HG03520 (cell line): Measurements from ENCODE around the gene SOHLH1.

Source experiments
- ATAC-seq: cut with Tn5 transposase; IDR thresholded peaks from one replicate; pipeline ENCODE4 v1.9.1; 2021; ENCODE audit warnings: mild to moderate bottlenecking, moderate library complexity; ENCODE audit not compliant: unreplicated experiment

SOHLH1 gene

DNA sequence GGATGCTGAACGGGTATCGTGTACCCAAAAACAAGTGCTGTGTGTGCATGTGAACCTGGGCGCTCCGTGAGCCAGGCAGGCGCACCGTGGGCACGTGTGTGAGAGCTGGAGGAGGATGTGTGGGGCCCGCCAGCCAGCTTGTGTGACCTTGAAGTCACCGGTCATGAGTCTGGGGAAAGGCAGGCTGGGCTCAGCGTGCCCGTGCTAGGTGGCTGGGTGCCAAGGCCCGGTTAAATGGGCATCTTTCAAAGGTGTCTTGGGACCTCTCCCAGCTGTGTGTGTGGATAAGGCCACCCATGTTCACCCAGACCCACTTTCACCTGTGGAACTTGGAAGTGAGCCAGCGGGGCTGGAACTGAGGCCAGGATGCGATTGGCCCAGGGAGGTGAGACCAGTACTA lies 6.1 kb upstream of the SOHLH1 start:
- no peak for ATAC-seq

DNA sequence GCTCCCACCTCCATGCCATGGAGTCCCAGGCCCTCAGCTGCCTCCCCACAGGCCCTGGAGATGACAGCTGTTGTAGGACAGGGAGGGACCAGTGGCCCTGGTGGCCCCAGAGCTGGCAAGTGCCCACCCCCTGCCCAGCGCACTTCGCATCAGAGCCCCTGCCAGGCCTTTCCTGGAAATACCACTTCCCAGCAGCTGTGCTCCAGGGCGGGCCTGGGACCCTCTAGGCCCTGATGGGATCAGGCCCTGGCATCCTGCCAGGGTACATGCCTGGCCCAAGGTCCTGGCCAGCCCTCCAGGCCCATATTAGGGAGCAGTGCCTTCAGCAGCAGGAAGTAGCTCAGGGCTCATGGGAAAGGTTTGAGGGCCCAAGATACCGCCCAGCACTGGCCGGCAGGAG lies 5.2 kb upstream of the SOHLH1 start:
- no peak for ATAC-seq

DNA sequence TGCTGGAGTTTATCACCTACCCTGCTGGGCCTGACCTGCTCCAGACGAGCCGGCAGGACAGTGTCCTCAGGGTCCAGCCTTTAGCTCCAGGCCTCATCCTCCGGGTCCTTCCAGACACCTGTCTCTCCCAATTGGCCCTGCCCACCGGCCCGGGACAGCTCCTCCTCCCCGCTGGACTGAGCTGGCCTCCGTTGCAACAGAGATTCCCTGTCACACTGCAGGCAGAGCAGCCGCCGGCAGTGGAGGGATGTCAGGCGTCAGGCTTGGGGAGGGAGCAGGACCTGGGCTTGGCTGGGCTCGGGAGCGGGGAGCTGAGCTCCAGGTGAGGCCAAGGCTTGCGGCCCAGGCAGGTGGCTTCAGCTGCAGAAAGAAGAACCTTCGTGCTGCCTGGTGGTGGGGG lies 4.4 kb upstream of the SOHLH1 start:
- ATAC-seq = no peak

DNA sequence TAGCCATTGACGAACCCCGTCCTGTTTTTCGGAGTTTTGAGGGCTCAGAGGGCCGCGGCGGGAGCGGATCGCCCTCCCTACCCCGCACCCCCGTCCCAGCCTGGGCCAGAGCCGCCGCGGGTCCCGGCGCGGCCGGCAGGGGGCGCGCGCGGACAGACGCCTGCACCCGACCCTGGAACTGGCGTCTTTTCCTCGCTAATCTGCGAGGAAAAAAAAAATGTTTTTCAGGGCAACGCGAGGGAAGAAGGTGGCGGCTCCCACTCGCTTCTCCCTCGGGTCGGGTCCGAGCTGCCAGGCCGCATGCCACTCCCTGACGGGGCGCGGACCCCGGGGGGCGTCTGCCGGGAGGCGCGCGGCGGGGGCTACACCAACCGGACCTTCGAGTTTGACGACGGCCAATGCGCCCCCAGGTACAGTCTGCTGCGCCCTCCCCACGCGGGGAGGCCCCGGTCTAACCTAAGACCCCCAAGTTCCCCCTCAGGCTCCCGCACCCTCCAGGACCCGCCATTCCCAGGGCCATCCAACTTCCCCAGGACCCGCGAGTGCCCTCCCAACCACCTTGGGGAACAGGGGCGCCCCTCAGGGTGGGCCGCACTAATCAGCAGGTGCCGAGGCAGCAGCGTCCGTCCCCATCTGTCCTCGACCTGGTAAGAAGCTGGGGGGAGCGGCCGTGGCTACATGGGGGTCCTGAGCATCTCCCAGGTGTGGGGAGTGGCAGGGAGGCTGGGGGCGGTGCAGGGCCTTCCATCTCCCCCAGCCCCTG lies 2.9 kb upstream of the SOHLH1 start, which contains the start of gene KCNT1:
TSS of gene KCNT1 (plus strand) at position 227 of the 763 bp plus-strand sequence. CDS start at position 301, 74 bp downstream.
- ATAC-seq = no peak

DNA sequence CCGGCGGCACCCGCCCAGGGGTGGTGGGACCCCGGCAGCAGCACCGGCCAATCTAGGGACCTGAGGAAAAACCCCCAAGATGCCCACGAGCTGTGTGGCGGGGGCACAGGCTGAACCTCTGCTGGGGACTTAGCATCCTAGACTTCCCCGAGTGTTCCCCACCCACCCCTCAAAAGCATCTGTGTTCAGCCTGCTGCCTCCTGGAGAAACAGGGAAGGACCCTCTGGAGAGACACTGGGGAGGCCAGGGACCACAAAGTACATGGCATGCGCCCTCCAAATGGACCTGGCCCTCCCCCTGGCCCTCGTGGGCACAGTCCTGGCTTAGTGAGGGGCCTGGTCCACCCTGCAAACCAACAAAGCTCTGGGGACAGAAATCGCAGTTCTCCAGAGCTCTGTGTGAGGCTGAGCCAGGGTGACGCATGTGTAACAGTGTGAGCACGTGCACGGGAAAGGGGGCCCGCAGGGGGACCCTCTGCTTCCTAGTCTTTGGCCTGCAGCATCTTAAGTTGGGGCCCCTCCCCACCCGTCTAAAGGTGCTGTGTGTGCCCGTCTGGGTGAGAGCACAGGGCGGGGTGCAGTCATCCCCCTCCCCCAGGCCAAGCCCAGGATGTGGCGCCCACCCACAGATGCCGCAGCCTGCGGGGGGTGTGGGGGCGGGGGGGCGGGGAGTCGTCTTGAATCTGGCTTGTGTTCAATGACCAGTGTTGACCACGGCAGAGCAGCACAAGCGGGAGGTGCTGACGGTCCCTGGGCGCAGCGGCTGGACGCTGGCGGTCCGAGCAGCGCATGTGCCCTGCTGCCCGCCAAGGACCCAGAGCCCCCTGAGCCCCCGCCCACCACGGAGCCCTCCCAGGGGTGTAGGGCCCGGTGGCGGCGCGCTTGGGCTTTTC lies 2.0 kb upstream of the SOHLH1 start:
- no peak for ATAC-seq

DNA sequence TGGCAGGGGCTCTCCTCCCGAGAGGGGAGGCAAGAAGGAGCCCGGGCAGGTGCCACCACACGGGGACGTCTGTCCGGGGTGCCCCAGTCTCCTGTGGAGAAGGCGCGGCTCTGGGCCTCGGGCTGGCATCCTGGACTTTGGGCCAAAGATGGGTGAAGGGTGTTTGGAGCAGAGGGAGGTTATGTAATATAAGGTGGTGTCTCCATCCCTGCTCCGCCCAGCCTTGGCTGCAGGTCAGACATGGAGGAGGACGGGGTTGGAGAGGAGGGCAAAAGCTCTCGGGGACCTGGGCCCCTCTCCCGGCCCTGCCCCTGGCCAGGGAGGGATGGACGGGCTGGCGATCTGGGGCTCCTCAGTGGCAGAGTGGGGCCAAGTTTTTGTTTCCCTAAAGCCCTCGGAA lies 1.2 kb upstream of the SOHLH1 start:
- ATAC-seq = no peak

DNA sequence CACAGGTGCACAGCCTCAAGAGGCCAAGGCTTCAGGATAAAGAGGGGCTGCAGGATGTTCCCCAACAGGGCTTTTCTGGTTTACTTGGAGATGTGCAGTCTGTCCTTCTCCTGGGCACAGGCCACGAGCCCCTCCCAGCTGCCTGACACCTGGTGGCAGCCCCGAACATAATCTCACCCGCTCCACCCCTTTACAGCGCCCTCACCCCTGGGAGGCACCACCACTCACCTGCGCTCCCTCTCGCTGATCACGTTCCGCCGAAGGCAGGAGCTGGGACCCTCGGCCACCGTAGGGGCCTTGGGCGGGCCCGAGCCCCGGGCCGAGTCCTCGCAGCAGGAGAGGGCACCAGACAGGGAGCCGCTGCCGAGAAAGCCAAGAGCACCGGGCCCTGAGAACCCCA lies 514 bp downstream of the SOHLH1 start:
- ATAC-seq = no peak

DNA sequence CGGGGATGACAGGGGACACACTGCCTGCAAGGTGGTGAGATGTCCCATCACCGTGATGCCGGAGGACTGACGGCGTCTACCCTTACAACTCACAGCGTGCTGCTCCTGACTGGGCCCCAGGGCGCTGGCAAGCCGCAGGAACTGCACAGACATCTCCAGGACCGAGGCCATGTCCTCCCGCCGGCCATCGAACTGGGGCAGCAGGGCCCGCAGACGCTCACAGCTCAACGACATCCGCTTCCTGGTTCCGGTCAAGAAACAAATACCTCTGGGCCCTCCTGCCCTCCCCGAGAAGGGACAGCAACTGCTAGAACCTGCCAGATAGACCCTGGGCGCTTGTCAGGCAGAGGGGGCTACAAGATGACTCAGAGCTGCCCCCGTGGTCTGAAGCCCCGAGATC lies 1.0 kb downstream of the SOHLH1 start:
- ATAC-seq = no peak

DNA sequence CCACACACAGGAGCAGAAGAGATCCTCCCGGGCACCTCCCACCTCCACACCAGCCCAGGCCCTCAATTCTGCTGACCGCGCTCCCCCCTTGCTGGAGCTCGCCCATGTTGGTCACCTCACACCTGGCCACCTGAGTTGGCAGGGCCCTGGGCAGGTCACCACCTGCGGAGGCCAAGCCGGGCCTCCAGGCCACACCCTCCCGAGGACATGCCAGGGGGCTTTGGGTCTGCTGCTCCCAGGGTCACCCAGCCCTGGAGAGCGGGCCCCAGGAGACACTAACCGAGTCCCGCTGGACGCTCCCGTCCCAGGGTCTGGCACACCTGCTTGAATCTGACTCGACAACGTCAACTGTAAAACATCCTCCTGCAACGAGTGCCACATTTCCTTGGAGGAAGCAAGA lies 2.1 kb downstream of the SOHLH1 start:
- no peak for ATAC-seq

DNA sequence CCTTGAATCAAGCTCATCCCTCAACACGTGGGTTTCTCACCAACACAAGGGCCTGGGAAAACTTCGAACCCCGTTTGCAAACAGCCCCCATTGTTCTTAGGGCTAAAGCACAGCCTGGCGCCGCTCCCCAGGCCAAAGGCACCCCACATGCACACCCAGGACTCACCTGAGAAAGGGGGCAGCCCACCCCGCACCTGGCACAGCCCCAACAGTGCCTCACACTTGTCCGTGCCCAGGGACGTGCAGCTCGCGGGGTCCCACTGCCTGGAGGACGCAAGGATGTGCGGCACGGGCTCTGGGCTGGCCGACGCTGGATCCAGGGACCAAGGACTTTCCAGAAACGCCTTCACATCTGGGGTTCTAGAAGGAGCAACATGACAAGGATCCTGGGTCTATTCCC lies 2.8 kb downstream of the SOHLH1 start:
- ATAC-seq = no peak

DNA sequence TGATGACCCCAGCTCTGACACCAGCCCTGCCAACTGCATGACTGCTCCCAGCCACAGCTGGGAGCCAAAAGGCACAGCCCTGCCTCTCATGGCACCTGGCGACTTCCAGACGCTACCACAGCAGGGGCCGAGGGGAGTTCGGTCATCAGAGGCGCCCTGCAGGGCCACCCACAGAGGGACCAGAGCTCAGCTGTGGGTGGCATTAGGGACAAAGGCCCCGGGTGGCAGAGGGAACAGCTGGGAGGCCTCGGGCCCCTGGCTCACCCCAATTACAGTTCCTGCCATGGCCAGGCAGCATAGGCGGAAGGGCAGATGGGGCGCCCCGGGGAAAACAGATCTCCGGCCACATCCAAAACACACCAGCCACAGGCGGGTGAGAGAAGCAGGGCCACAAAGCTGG lies 3.6 kb downstream of the SOHLH1 start:
- ATAC-seq = no peak

DNA sequence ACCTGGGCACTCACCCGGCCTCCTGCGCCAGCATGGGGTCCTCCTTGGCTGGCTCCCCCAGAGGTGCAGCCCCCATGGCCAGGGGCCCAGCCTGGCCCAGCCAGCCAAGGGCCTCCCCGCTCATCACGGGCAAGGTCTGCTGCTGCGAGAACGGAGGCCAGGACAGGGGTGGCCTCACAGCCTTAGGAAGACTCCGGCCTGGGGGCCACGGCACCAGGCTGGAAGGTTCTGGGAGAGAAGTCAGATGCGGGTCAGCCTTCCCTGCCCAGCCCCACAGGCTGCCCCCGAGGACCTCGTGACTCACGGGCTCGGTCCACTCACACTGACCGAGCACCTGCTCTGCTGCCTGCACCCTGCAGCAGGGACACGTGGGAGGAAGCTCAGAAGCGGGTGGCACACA lies 4.2 kb downstream of the SOHLH1 start:
- ATAC-seq = no peak

DNA sequence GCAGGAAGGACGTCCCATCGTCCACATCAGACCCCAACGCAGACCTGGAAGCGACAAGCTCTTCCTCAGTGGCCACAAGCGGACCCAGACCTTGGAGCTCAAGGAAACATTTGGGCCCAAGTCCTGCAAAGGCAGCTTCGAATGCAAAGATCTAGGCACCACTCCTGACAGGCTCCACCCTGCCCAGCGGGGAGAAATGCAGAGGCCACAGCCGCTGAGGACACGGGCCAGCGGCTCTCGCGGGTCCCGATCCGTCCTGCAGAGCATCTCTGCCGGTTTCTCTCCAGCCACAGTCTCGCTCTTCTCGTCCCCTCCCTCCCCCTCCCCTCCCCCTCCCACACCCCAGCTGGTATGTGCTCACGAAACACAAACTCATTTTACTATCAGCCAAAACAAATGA lies 4.9 kb downstream of the SOHLH1 start:
- ATAC-seq = no peak

DNA sequence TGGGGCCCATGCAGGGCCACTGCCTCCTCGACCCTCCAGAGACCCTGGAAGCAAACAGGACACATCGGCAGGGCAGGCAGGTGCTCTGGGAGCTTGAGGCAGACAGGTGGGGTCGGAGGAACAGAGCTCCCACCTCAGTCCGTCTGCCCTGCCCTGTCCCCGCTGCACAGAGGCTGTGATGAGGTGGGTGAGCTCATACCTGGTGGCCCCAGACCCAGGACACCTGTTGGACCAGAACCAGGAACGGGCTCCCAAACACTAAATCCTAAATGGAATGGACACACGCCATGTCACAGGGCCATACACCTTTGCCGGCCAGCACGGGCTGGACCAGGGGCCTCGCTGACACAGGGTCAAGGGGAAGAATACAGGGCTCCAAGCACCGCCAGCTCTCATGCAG lies 5.5 kb downstream of the SOHLH1 start:
- no peak for ATAC-seq

DNA sequence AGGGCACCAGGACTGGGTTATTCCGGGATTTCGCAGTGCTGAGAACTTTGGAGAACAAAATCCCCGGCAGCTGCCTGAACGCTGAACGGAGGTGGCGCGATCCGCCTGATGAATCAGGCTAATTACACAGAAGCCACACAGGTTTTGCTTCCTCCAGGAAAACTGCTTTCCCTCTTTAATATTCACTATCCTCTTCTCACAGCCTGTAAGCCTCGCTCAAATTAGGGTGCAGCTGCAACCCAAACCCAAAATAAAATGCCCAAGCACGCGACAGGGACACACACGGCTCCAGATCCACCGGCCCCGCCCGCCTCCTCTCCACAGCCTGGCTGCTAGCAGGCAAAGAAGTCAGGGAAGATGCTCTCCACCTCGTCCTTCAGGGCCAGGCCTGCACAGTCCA lies 6.0 kb downstream of the SOHLH1 start:
- ATAC-seq = no peak

DNA sequence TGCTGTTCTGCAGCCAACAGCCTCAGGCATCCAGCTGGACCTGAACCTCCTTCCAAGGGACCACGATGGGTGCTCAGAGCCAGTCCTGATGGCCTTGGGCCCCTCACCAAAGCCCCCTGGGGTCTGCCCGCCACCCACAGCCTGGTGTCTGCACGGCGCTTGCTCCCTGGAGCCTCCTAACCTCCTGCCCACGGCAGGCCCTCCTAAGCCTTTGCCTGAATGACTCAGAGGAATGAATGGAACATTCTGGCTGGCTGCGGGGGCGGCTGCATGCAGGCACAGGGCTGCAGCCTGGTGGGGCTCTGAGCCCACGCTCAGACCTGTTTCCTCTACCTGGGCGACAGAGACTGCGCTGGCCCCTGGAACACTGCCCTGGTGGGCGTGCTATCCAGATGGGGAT lies 6.9 kb downstream of the SOHLH1 start:
- ATAC-seq = no peak

DNA sequence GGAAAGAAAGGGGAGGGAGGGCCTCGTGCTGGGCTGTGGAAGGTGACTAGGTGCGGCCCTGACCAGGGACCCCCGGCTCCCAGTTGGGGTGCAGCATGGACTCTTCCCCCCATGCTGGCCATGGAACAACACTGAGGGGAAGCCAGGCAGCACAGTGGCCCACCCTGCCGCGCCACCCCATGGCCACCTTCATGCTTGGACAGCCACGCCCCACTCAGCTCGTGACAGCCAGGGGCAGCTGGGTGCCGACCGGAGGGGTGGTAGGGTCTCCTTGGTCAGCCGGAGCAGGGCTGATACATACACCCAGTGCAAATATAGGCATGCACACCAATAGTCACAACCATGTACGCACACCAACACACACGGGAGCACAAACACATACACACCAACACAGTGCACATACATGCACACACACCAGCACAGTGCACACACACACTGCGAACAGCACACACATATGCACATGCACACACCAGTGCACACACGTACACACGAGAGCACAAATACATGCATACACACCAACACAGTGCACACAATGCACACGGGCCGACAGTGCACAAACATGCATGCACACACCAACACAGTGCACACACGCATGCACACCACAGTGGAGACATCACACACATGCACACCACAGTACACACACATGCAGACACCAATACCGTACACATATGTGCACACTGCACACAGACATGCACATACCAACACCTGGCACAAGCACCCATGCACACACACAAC lies 8.3 kb downstream of the SOHLH1 start:
- ATAC-seq = no peak

DNA sequence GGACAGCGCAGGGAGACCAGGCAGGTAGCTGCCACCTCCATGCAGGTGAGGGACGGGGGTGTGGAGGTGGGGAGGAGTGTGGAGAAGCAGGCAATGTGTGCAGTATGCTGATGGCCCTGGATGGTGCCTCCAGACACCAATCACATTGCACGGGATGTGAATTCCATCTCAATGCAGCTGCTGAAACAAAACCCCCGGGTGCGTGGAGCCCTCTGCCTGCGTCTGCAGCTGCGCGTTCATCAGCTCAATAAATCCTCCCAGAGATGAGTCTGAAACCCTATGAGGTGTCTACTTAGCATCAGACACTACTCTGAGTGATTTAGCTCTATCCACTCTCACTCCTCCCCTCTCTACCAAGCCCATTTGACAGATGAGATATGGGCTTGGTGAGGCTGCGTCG lies 10.3 kb downstream of the SOHLH1 start:
- ATAC-seq = no peak

DNA sequence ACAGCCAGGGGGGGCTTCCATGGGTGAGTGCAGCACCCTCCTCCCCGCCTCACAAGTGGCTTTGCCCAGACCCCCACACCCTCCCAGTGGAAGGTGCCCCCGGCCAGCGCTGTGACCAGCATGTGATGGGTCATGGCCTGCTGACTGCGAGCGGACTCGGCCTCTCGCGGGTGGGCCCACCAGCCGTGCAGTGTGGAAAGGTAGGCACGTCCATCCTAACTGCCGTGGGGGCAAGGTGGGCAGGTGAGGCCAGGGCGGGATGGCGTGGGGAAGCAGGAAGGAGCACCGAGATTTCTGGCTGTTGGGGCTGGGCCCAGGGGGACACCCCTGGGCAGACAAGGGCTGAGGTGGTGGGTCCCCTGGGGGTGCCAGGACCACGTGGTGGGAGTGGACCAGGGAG lies 12.1 kb downstream of the SOHLH1 start:
- no peak for ATAC-seq

DNA sequence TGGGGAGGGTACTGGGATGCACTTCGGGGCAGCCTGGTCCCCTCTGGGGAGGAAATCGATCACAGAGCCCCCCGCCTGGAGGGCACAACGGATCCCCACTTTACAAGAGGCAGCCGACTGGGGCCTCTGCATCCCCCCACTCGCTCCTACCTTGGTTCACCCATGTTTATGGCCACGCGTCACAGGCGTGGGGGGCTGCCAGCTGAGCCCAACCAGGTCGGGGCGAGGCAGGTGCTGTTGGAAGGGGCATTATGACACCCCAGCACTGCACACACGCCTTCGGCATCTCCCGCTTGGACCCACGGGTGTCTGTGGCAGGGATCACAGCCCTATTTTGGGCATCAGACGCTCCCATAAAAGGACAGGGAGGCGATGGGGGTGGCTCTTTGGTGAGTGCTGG lies 14.6 kb downstream of the SOHLH1 start:
- ATAC-seq = no peak

DNA sequence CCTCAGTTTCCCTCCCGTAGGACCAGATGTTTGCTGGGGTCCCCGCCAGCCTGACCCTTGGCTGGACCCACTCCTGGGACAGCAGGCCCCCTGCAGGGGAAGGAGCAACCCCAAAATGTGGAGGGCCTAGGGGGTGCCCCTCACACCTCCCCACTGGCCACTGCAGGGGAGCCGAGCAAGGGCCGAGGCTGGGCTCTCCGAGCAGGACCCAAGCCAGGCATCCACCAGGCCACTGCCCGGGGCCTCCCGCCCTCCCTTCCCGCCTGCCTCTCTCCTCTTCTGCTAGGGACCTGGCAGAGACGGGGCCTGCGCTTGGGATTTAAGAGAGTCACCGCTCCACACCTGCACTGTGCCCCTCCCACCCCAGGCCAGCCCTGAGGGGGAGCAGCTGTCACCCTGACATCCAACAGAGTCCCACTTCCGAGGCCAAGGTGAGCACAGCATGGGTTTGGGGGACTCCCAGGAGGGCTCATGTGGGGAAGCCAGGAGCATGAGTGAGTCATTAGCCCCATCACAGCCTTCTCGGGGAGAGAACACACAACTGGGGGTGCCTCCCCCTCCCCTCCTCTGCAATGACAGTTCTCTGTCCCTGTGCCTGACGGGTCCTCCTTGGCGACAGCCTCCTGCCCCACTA lies 15.8 kb downstream of the SOHLH1 start:
- no peak for ATAC-seq
